H1 (cell line): ENCODE data around the gene RMND5A. TPM values are rescaled to one million over a fixed set of nuclear protein-coding genes. Genes with fewer than 3 reads are reported as not detected.

Experiments used
- CTCF ChIA-PET: fragments of 300-600 bp; sonication (Branson Sonifier 250); formaldehyde crosslinking; loops from one replicate; lab custom pipeline; 2021; ENCODE audit not compliant: partially characterized antibody; lab: Charles Lee
- POLR2A ChIA-PET: fragments of 300-600 bp; sonication (Branson Sonifier 250); formaldehyde crosslinking; loops from one replicate; lab custom pipeline; 2021; ENCODE audit warnings: inconsistent platforms; ENCODE audit not compliant: partially characterized antibody; lab: Charles Lee
- DNase-seq, 2 experiments: peaks; one replicate each; pipeline versions ENCODE4 v3.0.0 to v3.0.0-alpha.2; 2010 to 2022; ENCODE audit warnings: low spot score in 2 of 2, low read depth in 1 of 2, mixed read lengths in 1 of 2
- FAIRE-seq: peaks from 2 replicates; lab custom pipeline; 2011; peaks lifted over from hg19 to GRCh38; lab: Jason Lieb, UNC
- H2AFZ ChIP-seq: 2 replicates; pipeline ENCODE4 v1.8.1; 2012; ENCODE audit warnings: low read length, inconsistent platforms
- H2AK5ac ChIP-seq: 2 replicates; pipeline ENCODE4 v1.6.1; 2013; ENCODE audit warnings: low read depth, low read length
- H2BK120ac ChIP-seq: replicated peaks from 2 replicates; pipeline ENCODE3; 2013; ENCODE audit warnings: low read depth, low read length, inconsistent platforms
- H2BK12ac ChIP-seq: 2 replicates; pipeline ENCODE4 v1.6.1; 2013; ENCODE audit warnings: low read depth, low read length
- H2BK15ac ChIP-seq: 2 replicates; pipeline ENCODE4 v1.6.1; 2013; ENCODE audit warnings: low read length
- H2BK20ac ChIP-seq: 2 replicates; pipeline ENCODE4 v1.6.1; 2013; ENCODE audit warnings: low read length
- H2BK5ac ChIP-seq: 2 replicates; pipeline ENCODE4 v1.6.1; 2013; ENCODE audit warnings: low read depth, low read length
- H3K14ac ChIP-seq: 2 replicates; pipeline ENCODE4 v1.6.1; 2013; ENCODE audit warnings: inconsistent platforms; ENCODE audit not compliant: insufficient read length
- H3K18ac ChIP-seq: 2 replicates; pipeline ENCODE4 v1.6.1; 2013; ENCODE audit warnings: low read length; ENCODE audit errors: extremely low read depth
- H3K23ac ChIP-seq: 2 replicates; pipeline ENCODE4 v1.6.1; 2013; ENCODE audit warnings: inconsistent platforms; ENCODE audit not compliant: insufficient read length
- H3K23me2 ChIP-seq: 2 replicates; pipeline ENCODE4 v1.6.1; 2013; ENCODE audit warnings: low read depth, low read length
- H3K27ac ChIP-seq: 2 replicates; pipeline ENCODE4 v1.6.1; 2011; ENCODE audit warnings: low read depth, low read length, inconsistent platforms
- H3K27me3 ChIP-seq, 4 experiments: replicated peaks in 1 of 4; 1 replicate in 1 of 4; 2 replicates in 3 of 4; pipeline versions ENCODE4 v1.6.1 to v1.8.1; 2011 to 2013; ENCODE audit warnings: low read length in 3 of 4, mild to moderate bottlenecking in 3 of 4, inconsistent platforms in 2 of 4, mixed read lengths in 2 of 4, moderate library complexity in 1 of 4; ENCODE audit not compliant: control insufficient read depth in 3 of 4, insufficient read depth in 3 of 4; ENCODE audit errors: extremely low read depth in 1 of 4
- H3K36me3 ChIP-seq, 4 experiments: 2 replicates each; pipeline versions ENCODE4 v1.6.1 to v1.8.1; 2011 to 2013; ENCODE audit warnings: mild to moderate bottlenecking in 4 of 4, low read length in 3 of 4, moderate library complexity in 2 of 4, control low read depth in 1 of 4, inconsistent platforms in 1 of 4; ENCODE audit not compliant: insufficient read depth in 4 of 4, control insufficient read depth in 2 of 4
- H3K4ac ChIP-seq: replicated peaks from 2 replicates; pipeline ENCODE3; 2013; ENCODE audit warnings: low read length, low read depth, mixed read lengths, inconsistent platforms; ENCODE audit not compliant: insufficient read length
- H3K4me1 ChIP-seq, 4 experiments: replicated peaks in 1 of 4; 1 replicate in 1 of 4; 2 replicates in 3 of 4; pipeline versions ENCODE4 v1.6.1 to v1.8.1; 2011 to 2013; ENCODE audit warnings: low read length in 3 of 4, inconsistent platforms in 2 of 4, mixed read lengths in 1 of 4; ENCODE audit not compliant: insufficient read depth in 4 of 4, control insufficient read depth in 3 of 4
- H3K4me2 ChIP-seq, 2 experiments: 2 replicates each; pipeline versions ENCODE4 v1.6.1 to v1.8.1; 2011 to 2013; ENCODE audit warnings: low read depth in 2 of 2, low read length in 2 of 2, control low read depth in 1 of 2, inconsistent platforms in 1 of 2, mild to moderate bottlenecking in 1 of 2; ENCODE audit not compliant: insufficient read depth in 1 of 2
- H3K4me3 ChIP-seq, 4 experiments: fragments of 200-600, 300-600 bp in 1 of 4; sonication (generic), shearing (Covaris generic), sonication (Bioruptor Twin) in 1 of 4; 2 replicates each; pipeline versions ENCODE4 v1.5.1 to v1.8.1; 2011 to 2016; ENCODE audit warnings: low read length in 4 of 4, low read depth in 3 of 4, control low read depth in 2 of 4, inconsistent platforms in 2 of 4, mild to moderate bottlenecking in 2 of 4, mixed read lengths in 1 of 4, moderate library complexity in 1 of 4; ENCODE audit not compliant: insufficient read depth in 2 of 4; ENCODE audit errors: extremely low read depth in 1 of 4
- H3K56ac ChIP-seq: replicated peaks from 2 replicates; pipeline ENCODE3; 2013; ENCODE audit warnings: low read depth, mild to moderate bottlenecking, mixed read lengths, low read length, inconsistent platforms; ENCODE audit not compliant: insufficient read length
- H3K79me1 ChIP-seq: 2 replicates; pipeline ENCODE4 v1.6.1; 2013; ENCODE audit warnings: low read depth, low read length, control low read depth
- H3K79me2 ChIP-seq, 2 experiments: 2 replicates each; pipeline versions ENCODE4 v1.6.1 to v1.8.1; 2012 to 2013; ENCODE audit warnings: low read length in 2 of 2, mild to moderate bottlenecking in 2 of 2, inconsistent platforms in 1 of 2; ENCODE audit not compliant: insufficient read depth in 2 of 2, control insufficient read depth in 1 of 2
- H3K9ac ChIP-seq, 4 experiments: replicated peaks in 1 of 4; 1 replicate in 1 of 4; 2 replicates in 3 of 4; pipeline versions ENCODE4 v1.6.1 to v1.8.1; 2011 to 2013; ENCODE audit warnings: low read depth in 3 of 4, low read length in 3 of 4, control low read depth in 2 of 4, mild to moderate bottlenecking in 2 of 4, moderate library complexity in 2 of 4, inconsistent platforms in 1 of 4; ENCODE audit errors: extremely low read depth in 1 of 4
- H3K9me3 ChIP-seq, 2 experiments: 2 replicates each; pipeline versions ENCODE4 v1.6.1 to v1.8.1; 2012 to 2013; ENCODE audit warnings: mild to moderate bottlenecking in 2 of 2, moderate library complexity in 2 of 2, control low read depth in 1 of 2, inconsistent platforms in 1 of 2, low read depth in 1 of 2, low read length in 1 of 2, mixed read lengths in 1 of 2; ENCODE audit not compliant: insufficient read depth in 2 of 2
- H4K20me1 ChIP-seq, 2 experiments: replicated peaks in 1 of 2; 2 replicates each; pipeline versions ENCODE3 to v1.8.1; 2011 to 2013; ENCODE audit warnings: inconsistent platforms in 2 of 2, low read length in 2 of 2, mild to moderate bottlenecking in 1 of 2; ENCODE audit not compliant: insufficient read depth in 2 of 2, control insufficient read depth in 1 of 2
- H4K5ac ChIP-seq: 2 replicates; pipeline ENCODE4 v1.6.1; 2013; ENCODE audit warnings: low read length, low read depth, mixed read lengths, inconsistent platforms; ENCODE audit not compliant: insufficient read length
- H4K8ac ChIP-seq: 2 replicates; pipeline ENCODE4 v1.8.0; 2013; ENCODE audit warnings: mild to moderate bottlenecking, moderate library complexity, low read length, inconsistent platforms; ENCODE audit not compliant: insufficient read depth; ENCODE audit errors: extremely low read depth
- H4K91ac ChIP-seq: replicated peaks from 2 replicates; pipeline ENCODE3; 2013; ENCODE audit warnings: low read length, mixed read lengths, inconsistent platforms; ENCODE audit not compliant: insufficient read length
- ASH2L ChIP-seq: fragments of 200-600, 300-600 bp; sonication (generic); IDR thresholded peaks from one replicate; pipeline ENCODE4 v1.7.1; 2017; ENCODE audit warnings: low read length
- CBX5 ChIP-seq: fragments of 300-800, 300-1000 bp; sonication (generic); IDR thresholded peaks from 2 replicates; pipeline ENCODE4 v1.7.1; 2016; ENCODE audit warnings: antibody characterized with exemption, low read length, low read depth
- EZH2 ChIP-seq: fragments of 200-600 bp; sonication (generic); IDR thresholded peaks from 2 replicates; pipeline ENCODE4 v1.7.1; 2012; ENCODE audit warnings: low read depth, mild to moderate bottlenecking, moderate library complexity, low read length, inconsistent platforms; ENCODE audit not compliant: severe bottlenecking
- FOSL1 ChIP-seq: IDR thresholded peaks from 2 replicates; pipeline ENCODE4 v1.6.1; 2011; ENCODE audit warnings: mild to moderate bottlenecking, low read depth, low read length, moderate library complexity; ENCODE audit not compliant: insufficient read depth
- GTF2F1 ChIP-seq: IDR thresholded peaks from 2 replicates; pipeline ENCODE4 v1.6.1; 2012; ENCODE audit warnings: low read depth, low read length, improper control_type of control experiment, borderline replicate concordance
- JUN ChIP-seq: IDR thresholded peaks from 2 replicates; pipeline ENCODE4 v1.6.1; 2011; ENCODE audit warnings: low read depth, mild to moderate bottlenecking, improper control_type of control experiment, low read length
- SIRT6 ChIP-seq: IDR thresholded peaks from one replicate; pipeline ENCODE4 v1.7.1; 2012; ENCODE audit warnings: low read length, inconsistent platforms
- TCF12 ChIP-seq: IDR thresholded peaks from 2 replicates; pipeline ENCODE4 v1.6.1; 2011; ENCODE audit warnings: low read depth, mild to moderate bottlenecking, low read length
- WGBS, 2 experiments: shearing (Covaris generic) in 1 of 2; methylation state at CpG; one replicate each; pipeline versions ENCODE4 v1.1.6 to v1.1.7; 2013 to 2015; ENCODE audit warnings: low lambda C conversion rate in 2 of 2, mixed read lengths in 2 of 2, inconsistent platforms in 1 of 2, low coverage in 1 of 2, missing lambda C conversion rate in 1 of 2; ENCODE audit not compliant: insufficient replicate concordance in 2 of 2, insufficient coverage in 1 of 2, insufficient read length in 1 of 2; ENCODE audit errors: extremely low coverage in 1 of 2, missing lambda C conversion rate in 1 of 2; 5-methylcytosine and 5-hydroxymethylcytosine counted together
- polyA plus RNA-seq, 7 experiments: library from polyadenylated mRNA; depleted of rRNA in 3 of 7; stranded (reverse) in 5 of 7; unstranded in 2 of 7; fragments of >200 nt in 5 of 7; fragments of 200-250 nt in 2 of 7; gene quantifications; 1 replicate in 5 of 7; 2 replicates in 1 of 7; 4 replicates in 1 of 7; pipeline versions ENCODE4 v1.2.1 to v1.2.3, GENCODE V29; 2011 to 2013; ENCODE audit warnings: missing spikeins in 2 of 7, mixed read lengths in 2 of 7
- total RNA-seq: library from RNA; stranded (reverse); fragmentation: NEBNext Ultra II Directional; extraction: Animal tissue kit (Norgen Biotek cat#: 25700); gene quantifications from 2 replicates; pipeline ENCODE4 v1.2.1, GENCODE V29; 2021
- TF ChIP-seq, protein P1 (sequence below): IDR thresholded peaks from 2 replicates; pipeline ENCODE4 v1.6.1; 2012; ENCODE audit warnings: low read length, inconsistent platforms
- TF ChIP-seq, protein P2 (sequence below): IDR thresholded peaks from 2 replicates; pipeline ENCODE4 v1.6.1; 2011; ENCODE audit warnings: low read length, improper control_type of control experiment
- TF ChIP-seq, protein P3 (sequence below): IDR thresholded peaks from 2 replicates; pipeline ENCODE4 v1.6.1; 2012; ENCODE audit warnings: inconsistent platforms

Gene RMND5A
- total and polyA plus RNA-seq, 2 of the 8 experiments (the other 6 are each of a cell fraction or from before 2014, with no cell fraction given), result 21.0 to 66.2 TPM

DNA sequence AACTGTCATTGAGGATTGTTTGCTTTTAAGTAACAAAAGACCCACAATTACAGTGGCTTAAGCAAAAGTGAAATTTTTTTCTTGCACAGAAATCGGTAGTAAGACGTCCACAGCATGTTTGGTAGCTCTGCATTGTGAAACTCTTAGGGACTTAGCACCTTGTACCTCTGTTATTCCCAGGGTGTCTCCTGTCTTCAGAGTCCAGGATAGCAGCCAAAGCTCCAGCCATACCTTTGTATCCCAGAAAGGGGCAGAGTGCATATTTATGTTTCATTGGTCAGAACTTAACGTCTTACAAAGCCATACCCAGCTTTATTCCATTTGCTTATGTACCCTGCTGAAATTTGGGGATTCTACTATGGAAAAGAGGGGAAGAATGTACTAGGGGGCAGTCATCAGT lies 32.8 kb downstream of the RMND5A start:
- H3K4ac ChIP-seq, result no peak overlapping the region
- no peak overlapping the region for H3K4me3 ChIP-seq
- no peak overlapping the region for H4K5ac ChIP-seq
- H3K36me3 ChIP-seq, result peaks cover 7 to 40% (median 12%) of the 10 kb centered on the region in 4 experiments; a peak in 6 of 8 replicates
- no peak overlapping the region for H3K56ac ChIP-seq
- H2BK120ac ChIP-seq, result no peak overlapping the region
- H3K4me1 ChIP-seq, result peaks cover 0 to 2% (median 0%) of the 10 kb centered on the region in 4 experiments; a peak in 1 of 7 replicates
- H2BK20ac ChIP-seq, result no peak overlapping the region
- no peak overlapping the region for H3K4me2 ChIP-seq
- DNase-seq, result no peak
- no peak overlapping the region for H3K14ac ChIP-seq
- H4K91ac ChIP-seq, result no peak overlapping the region
- POLR2A ChIA-PET, result interaction anchor here (0.6 to 1.6 kb wide), 2 partner anchors 10 to 423 kb away, joined by 3 to 5 read pairs; no protein-coding TSS in a partner anchor
- H3K79me2 ChIP-seq, result peaks cover 2 to 54% of the 10 kb centered on the region in 2 experiments; a peak in 2 of 4 replicates
- H3K27me3 ChIP-seq, result no peaks in the 10 kb centered on the region
- WGBS, 2 experiments, result 90% methylated on average over 3 of the region's 3 CpGs; no CpG with 5 or more reads in 1 of the 2 experiments
- no peak overlapping the region for H3K23ac ChIP-seq
- no peaks in the 10 kb centered on the region for H3K79me1 ChIP-seq
- H3K23me2 ChIP-seq, result no peaks in the 10 kb centered on the region
- no peak overlapping the region for H2BK15ac ChIP-seq
- H4K20me1 ChIP-seq, result peaks cover 1 to 2% of the 10 kb centered on the region in 2 experiments
- no peak overlapping the region for H2BK12ac ChIP-seq
- no peak overlapping the region for H3K18ac ChIP-seq
- H2AFZ ChIP-seq, result no peak overlapping the region
- CTCF ChIA-PET, result interaction anchor here (1.0 to 3.6 kb wide), 2 partner anchors 12 to 266 kb away, joined by 3 to 29 read pairs; no protein-coding TSS in a partner anchor
- no peak for FAIRE-seq
- H2BK5ac ChIP-seq, result no peak overlapping the region
- no peak overlapping the region for H4K8ac ChIP-seq
- peaks cover 0 to 9% of the 10 kb centered on the region in 2 experiments; a peak in 3 of 4 replicates for H3K9me3 ChIP-seq
- no peak overlapping the region for H3K9ac ChIP-seq
- H3K27ac ChIP-seq, result no peak overlapping the region
- no peak overlapping the region for H2AK5ac ChIP-seq
- TF ChIP-seq EZH2 (no peak), TCF12 (no peak), SIRT6 (no peak), JUN (no peak), ASH2L (no peak), GTF2F1 (no peak), FOSL1 (no peak), CBX5 (no peak)
- TF ChIP-seq, protein P1, sequence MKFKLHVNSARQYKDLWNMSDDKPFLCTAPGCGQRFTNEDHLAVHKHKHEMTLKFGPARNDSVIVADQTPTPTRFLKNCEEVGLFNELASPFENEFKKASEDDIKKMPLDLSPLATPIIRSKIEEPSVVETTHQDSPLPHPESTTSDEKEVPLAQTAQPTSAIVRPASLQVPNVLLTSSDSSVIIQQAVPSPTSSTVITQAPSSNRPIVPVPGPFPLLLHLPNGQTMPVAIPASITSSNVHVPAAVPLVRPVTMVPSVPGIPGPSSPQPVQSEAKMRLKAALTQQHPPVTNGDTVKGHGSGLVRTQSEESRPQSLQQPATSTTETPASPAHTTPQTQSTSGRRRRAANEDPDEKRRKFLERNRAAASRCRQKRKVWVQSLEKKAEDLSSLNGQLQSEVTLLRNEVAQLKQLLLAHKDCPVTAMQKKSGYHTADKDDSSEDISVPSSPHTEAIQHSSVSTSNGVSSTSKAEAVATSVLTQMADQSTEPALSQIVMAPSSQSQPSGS, result no peak
- TF ChIP-seq, protein P2, sequence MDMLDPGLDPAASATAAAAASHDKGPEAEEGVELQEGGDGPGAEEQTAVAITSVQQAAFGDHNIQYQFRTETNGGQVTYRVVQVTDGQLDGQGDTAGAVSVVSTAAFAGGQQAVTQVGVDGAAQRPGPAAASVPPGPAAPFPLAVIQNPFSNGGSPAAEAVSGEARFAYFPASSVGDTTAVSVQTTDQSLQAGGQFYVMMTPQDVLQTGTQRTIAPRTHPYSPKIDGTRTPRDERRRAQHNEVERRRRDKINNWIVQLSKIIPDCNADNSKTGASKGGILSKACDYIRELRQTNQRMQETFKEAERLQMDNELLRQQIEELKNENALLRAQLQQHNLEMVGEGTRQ, result no peak
- TF ChIP-seq, protein P3, sequence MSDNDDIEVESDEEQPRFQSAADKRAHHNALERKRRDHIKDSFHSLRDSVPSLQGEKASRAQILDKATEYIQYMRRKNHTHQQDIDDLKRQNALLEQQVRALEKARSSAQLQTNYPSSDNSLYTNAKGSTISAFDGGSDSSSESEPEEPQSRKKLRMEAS, result no peak
